SH-SY5Y (cell line): ENCODE data around the gene DACH2.

Experiments used
- GATA2 ChIP-seq: IDR thresholded peaks from 2 replicates; pipeline ENCODE4 v1.6.1; 2011; ENCODE audit warnings: mild to moderate bottlenecking, low read depth, low read length
- GATA3 ChIP-seq: IDR thresholded peaks from 2 replicates; pipeline ENCODE4 v1.6.1; 2011; ENCODE audit warnings: low read depth, mild to moderate bottlenecking, low read length, moderate library complexity

GRCh38 chrX:86104526-86104925 is 43.7 kb upstream of the DACH2 start:
- no peak for TF ChIP-seq GATA2
- TF ChIP-seq GATA3: no peak
